ENCODE results near the gene TDRD6.

Gene TDRD6

DNA sequence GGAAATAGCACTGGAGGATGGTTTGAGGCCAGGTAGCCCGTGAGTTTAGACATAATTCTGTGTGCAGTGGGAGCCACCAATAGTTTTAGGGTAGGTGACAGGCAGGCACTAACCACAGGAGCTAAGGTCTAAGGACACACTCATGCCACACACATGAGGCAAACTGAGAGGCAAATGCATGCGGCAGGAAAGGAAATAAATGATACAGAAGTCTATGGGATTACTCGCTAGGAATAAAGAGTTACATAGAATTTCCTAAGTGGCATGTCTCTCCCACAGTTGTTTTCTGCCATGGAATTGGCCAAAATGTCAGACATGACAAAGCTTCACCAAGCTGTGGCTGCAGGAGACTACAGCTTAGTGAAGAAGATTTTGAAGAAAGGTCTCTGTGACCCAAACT is 64.0 kb downstream of the TDRD6 start:
- DNase-seq (ENCODE audit: low read depth) = no peak
- no peak overlapping the region for H3K4me3 ChIP-seq (ENCODE audit: control insufficient read depth, low read depth, low read length)
- TF ChIP-seq, protein P1, sequence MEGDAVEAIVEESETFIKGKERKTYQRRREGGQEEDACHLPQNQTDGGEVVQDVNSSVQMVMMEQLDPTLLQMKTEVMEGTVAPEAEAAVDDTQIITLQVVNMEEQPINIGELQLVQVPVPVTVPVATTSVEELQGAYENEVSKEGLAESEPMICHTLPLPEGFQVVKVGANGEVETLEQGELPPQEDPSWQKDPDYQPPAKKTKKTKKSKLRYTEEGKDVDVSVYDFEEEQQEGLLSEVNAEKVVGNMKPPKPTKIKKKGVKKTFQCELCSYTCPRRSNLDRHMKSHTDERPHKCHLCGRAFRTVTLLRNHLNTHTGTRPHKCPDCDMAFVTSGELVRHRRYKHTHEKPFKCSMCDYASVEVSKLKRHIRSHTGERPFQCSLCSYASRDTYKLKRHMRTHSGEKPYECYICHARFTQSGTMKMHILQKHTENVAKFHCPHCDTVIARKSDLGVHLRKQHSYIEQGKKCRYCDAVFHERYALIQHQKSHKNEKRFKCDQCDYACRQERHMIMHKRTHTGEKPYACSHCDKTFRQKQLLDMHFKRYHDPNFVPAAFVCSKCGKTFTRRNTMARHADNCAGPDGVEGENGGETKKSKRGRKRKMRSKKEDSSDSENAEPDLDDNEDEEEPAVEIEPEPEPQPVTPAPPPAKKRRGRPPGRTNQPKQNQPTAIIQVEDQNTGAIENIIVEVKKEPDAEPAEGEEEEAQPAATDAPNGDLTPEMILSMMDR (conservative IDR thresholded peaks at IDR 0.05; ENCODE audit: control insufficient read depth, insufficient read depth, low read depth, low read length) = no peak
